NK-92 (cell line): ENCODE data around the gene RNF212B.

Experiments used
- DNase-seq: peaks from one replicate; lab custom pipeline; 2025; ENCODE audit not compliant: unreplicated experiment; lab: John Stamatoyannopoulos, UW

Gene RNF212B

GRCh38 chr14:23294734-23295561 lies 57.2 kb downstream of the RNF212B start:
- DNase-seq = no peak

DNA sequence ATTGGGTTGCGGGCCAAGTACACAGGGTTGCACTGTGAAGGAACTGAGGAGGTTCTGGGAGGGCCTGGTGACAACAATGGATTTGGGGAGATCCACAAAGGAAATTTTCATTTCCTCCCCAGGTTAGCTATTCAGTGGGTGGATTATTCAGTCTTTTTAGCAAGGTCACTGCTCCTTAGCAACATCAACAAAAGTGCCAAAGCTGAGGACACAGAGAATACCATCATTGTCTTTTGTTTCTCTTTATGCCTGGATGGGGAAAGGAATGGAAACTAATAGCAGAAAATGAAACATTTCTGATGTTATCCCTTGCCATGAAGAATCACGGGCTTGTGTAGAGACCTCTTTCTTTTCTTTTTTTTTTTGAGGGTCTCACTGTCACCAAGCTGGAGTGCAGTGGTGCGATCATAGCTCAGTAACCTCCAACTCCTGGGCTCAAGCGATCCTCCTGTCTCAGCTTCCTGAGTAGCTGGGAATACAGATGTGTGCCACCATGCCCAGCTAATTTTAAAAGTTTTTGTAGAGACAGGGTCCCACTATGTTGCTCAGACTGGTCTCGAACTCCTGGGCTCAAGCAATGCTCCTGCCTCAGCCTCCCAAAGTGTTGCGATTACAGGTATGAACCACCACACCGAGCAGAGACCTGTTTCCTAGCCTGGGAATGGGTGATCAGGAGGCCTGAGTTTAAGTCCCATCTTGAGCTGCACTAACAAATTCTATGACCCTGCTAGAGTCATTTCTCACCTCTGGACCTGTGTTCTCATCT lies 58.5 kb downstream of the RNF212B start:
- DNase-seq = no peak

GRCh38 chr14:23297096-23297495 lies 59.4 kb downstream of the RNF212B start:
- DNase-seq = no peak

DNA sequence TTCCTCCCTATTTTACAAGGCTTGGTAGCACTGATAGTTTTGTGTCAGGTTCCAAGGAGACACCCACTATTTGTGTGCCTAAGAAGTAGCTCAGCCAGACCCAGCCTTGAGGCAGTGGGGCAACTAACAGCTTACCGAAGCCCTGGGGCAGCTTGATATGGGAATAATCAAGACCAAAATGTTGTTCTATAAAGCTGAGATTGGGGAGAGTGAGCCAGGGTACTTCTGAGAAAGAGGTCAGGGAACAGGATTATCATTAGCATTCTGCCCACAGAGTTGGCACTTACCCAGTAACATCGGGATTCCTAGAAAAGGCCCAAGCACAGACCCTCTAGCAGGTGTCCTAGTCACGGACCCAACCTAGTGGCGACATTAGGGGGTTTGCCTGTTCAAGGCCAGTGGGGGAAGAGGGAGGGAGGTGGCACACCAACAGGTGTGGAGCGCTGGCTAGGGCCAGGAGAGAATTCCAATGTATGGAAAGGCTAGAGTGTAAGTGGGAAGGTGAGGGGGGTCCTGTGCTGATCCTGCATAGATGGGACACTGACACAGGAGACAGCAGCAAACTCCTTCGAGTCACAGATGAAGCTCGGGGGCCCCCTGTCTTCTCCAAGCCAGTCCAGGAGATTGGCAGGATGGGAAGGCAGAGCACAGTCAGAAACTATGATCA lies 60.0 kb downstream of the RNF212B start:
- DNase-seq = no peak

DNA sequence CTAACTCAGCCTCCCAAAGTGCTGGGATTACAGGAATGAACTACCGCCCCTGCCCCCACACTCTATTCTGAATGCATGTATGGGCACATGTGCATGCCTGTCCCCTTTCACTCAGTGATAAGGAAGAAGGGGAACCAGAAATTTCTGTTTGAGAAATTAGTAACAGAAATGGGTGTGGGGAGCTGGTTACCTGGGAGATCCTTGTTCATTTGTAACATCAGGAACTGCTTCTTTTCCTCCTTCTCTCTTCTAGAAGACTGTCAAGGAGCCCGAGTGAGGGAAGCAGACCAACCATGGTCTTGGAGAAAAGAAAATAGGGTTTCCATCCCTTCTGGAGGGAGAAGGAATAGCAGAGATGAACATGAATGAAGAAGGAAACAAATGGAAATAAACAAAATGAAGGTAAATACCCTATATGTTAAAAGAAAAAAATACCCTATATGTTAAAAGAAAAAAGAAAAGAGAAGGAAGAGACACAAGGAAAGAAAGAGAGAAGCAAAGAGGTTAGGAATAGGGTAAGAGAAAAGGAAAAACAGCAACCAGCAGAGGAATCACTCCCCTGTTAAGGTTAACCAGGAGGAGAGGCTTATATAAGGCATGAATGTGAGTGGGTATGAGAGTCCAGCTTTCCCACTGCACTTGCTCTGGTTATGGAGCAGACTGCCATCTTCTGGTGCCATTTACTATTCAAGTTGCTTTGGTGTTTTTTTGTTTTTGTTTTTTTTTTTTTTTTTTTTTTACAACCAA lies 61.6 kb downstream of the RNF212B start:
- DNase-seq = no peak

- DNase-seq = no peak
These were observed 62.4 kb downstream of the RNF212B start for GRCh38 chr14:23299986-23300686.

DNA sequence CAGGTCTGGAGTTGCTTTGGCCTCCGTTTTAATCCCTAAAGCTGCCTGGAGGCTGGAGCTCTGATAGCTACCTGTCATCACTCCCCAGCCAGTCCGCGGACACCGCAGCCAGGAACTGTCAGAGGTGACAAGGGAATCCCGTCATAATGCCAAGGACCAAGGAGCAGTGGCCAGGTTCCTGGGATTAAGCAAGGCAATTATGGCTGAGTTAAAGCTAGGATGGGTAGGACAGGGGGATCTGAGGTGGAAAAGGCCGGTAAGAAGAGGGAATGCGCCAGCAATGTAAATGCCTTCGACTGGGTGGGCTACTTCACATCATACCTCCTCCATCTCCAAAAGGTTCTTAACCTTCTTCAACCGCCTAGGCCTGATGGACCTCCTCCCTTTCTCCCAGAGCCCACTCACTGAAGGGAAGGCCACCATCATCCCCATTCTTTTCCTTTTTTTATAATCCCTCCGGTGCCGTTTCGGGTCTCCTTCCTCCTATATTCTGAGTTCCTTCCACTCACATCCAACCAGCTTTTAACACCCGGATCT lies 63.0 kb downstream of the RNF212B start:
- no peak for DNase-seq

DNA sequence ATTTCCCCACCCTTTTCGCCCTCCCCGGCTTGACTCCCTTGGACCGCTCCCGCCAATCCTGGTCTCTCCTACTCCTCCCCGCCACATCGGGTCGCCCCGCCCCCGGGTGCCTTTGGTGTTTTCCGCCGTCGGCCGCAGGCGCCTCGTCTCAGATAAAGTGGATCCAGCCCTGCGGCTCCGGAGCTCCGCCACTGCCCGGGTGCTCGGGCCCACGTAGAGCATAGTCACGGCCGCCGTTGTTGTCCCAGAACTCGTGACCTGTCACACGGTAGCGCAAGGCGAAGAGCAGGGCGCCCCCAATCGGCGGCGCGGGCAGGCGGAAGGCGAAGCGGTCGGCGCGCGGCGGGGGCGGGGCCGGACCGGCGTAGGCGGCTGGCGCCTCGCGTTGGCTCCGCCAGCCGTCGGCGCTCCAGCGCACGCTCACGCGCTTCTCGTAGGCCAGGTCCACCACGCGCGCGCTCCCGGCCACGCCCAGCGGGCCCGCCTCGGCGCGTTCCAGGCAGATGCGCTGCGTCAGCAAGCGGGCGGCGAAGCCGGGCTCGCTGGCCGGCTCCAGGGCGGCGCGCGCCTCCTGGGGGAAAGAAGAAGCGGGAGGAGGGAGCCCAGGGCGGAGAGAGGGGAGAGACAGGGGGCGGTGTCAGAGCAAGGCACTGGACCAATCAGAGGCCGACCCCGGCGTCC lies 63.7 kb downstream of the RNF212B start:
- DNase-seq = peak; percentile 77

DNA sequence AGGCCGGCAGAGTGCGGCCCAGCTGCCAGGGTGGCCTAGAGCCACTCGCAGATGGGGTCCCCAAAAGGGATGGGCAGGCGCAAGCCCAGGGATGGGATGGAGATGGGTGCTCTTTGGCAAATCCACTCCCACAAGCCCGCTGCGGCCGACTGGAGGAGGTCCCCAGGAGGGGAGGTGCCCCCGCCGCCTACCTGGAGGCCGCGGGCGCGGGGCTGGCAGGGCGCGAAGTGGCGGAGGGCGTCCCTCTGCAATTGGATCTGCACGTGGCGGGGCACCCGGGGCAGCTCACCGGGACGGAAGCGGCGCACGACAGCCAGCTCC lies 64.2 kb downstream of the RNF212B start:
- no peak for DNase-seq

DNA sequence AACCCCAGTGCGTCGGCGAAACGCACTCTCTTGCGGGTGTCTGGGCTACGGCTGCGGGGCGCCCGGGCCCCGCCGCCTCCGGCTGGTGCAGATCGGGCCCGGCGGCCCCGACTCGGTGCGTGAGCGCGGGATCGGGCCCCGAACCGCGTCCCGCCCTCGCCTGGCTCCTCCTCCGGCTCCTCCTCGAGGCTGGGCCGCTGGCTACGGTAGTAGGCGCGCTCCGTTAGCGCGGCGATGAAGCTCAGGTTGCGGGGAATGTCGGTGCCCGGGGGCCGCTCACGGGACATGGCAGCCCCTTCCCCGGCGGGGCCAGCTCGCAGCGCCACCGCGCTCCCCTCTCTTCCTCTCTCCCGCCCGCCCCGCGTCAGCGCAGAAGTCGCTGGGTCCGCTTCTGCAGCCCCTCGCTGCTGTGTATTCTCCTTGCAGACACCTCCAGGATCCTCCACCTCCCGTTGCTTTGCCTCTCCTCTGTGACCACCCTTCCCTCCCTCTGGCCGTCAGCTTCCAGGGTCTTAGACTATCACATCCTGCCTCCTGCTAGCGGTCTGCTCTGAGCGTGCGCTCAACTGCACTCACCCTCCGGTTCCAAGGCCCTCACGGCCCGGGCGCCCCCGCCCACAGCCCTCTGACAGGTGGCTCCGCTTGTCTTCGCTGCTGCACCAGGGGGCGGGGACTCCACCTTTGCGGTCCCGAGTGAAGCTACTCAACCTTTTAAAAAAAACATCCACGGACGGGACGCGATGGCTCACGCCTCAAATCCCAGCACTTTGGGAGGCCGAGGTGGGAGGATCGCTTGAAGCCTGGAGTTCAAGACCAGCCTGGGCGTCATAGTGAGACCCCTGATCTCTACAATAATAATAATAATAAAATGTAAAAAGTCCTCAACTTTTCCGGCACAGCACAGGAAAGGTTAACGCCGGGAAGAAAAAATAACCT lies 64.8 kb downstream of the RNF212B start, which contains the start of gene PPP1R3E:
Gene PPP1R3E, minus strand, starts transcription at position 570 of the 936 bp plus-strand sequence. Its CDS starts 283 bp downstream, at position 287.
- DNase-seq = peak; percentile 18

DNA sequence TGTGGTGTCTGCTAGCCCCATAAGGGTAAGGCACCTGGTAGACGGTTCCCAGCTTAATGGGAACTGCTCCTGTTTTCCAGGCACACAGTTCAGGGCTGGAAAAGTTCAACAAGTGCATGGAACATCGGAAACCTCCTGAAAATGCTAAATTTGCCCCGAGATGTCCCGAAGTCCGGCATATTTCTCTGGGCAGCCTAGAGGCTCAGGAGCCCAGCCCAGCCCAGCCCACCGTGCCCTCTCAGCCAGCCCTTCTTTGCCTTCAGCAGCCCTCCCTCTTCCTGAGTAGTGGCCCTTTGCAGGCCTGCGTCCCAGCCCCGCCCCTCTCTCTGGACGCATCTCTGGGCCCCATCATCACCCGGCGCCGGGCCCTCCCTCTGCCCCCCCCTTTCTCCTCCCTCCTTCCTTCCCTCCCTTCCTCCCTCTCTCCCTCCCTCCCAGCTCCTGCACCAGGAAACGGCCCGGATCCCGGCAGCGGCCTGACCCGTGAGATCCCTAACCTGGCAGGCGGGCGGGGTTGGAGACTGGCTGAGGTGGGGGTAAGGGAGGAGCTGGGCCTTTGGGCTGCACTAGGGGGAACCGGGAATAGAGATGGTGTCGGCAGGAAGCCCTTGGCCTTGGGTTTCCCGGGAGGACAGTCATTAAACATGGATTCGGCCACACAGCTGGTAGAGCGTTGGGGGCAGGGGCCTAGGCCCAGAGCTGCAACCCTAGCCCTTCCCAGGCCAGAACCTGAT lies 68.8 kb downstream of the RNF212B start, which contains the start of gene BCL2L2:
Gene BCL2L2, plus strand, starts transcription at position 422 of the 734 bp plus-strand sequence. CDS start 935 bp downstream, outside the sequence.
- no peak for DNase-seq

GRCh38 chr14:23307146-23307530 lies 69.4 kb downstream of the RNF212B start:
- no peak for DNase-seq

DNA sequence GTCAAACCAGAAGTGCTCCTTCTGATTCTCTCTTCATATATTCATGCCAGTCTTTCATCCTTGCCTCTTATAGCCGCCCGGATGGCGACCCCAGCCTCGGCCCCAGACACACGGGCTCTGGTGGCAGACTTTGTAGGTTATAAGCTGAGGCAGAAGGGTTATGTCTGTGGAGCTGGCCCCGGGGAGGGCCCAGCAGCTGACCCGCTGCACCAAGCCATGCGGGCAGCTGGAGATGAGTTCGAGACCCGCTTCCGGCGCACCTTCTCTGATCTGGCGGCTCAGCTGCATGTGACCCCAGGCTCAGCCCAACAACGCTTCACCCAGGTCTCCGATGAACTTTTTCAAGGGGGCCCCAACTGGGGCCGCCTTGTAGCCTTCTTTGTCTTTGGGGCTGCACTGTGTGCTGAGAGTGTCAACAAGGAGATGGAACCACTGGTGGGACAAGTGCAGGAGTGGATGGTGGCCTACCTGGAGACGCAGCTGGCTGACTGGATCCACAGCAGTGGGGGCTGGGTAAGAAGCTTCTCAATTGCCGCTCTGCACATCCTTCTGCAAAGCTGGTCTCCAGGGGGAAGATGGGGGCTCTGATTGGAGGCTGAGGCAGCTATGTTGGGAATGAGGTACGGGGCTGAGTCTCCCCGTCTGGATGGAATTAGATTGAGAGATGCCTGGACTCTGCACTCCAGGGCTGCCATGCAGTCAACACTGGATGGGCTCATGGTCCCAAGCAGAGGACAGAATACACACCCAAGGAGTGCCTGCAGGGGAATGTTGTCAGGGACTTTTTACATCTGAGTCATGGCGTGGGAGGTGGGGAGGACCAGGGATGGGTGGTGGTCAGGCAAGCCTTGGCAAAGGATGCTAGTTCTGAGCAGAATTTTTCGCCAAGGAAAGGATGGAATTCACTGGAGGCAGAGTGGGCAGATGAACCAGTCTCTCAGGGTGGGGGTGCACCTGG lies 70.2 kb downstream of the RNF212B start:
- no peak for DNase-seq

DNA sequence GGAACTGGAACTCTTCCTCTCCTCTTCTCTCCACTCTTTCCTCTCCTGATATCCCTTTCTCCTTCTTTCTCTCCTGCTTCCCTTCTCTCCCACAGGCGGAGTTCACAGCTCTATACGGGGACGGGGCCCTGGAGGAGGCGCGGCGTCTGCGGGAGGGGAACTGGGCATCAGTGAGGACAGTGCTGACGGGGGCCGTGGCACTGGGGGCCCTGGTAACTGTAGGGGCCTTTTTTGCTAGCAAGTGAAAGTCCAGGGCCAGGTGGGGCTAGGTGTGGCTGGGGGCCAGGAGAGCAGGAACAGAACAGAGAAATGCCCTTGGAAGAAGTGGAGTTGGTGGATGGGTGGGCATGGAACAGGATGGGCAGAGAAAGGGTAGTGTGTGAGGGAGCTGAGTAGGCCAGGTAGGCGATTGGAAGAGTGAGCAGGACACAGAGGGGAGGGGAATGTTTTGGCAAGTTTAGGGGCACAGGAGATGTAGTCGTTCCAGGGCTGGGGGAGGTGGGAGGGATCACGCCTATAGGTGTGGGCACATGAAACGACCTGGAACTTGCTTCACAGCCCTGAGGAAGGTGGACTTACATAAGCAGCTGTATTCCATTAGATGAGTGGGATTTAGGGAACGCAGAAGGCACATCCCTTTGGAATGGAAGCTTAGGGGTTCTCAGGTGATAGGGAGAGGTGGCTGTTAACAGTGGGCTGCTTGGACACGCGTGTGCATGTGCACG lies 71.1 kb downstream of the RNF212B start:
- no peak for DNase-seq

DNA sequence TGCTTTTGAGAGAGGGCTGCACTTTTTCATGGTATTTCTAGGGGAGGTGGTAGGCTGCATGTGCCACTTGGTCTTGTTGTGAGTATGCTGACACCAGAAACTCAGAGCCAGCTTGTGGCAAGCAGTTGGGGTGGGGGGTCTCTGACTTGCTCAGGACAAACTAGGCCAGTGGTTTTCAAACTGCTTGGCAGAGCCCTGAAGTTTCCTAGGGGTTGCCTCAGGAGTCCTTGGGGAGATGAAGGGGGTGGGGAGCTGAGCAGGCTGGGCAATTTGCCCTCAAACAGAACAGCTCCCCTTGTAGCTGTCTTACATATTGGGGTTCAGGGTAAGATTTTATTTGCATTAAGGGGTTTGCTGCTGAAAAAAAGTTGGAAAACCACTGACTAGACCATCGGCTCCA lies 72.8 kb downstream of the RNF212B start:
- DNase-seq = no peak

DNA sequence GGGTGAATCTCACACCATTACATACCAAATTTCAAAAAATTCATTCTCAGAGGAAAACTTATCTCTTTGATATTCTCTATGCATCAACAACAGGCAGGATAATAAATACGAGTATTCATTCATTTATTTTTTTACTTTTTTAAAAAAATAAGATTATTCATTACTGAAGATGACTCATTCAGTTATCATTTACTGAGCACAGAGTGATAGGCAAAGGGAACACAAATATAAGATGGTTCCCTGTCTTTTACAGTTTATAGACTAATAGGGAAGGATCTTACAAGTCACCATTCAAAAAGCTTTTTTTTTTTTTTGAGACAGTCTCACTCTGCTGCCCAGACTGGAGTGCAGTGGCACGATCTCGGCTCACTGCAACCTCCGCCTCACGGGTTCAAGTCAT lies 78.6 kb downstream of the RNF212B start:
- DNase-seq = no peak
